Colonic mucosa (tissue), 4 donors: ENCODE data around the gene SLC2A4RG. TPM values are rescaled to one million over a fixed set of nuclear protein-coding genes. Genes with fewer than 3 reads are reported as not detected.

Experiments
- DNase-seq: peaks from one replicate; pipeline ENCODE4 v3.0.0-alpha.2; 2020
- H3K27ac ChIP-seq: fragments of 200-600 bp; one replicate; pipeline ENCODE4 v1.8.0; 2021
- H3K27me3 ChIP-seq: fragments of 200-600 bp; one replicate; pipeline ENCODE4 v1.8.0; 2021
- H3K36me3 ChIP-seq: fragments of 200-600 bp; one replicate; pipeline ENCODE4 v1.8.0; 2021
- H3K4me1 ChIP-seq: fragments of 200-600 bp; one replicate; pipeline ENCODE4 v1.8.0; 2021; ENCODE audit warnings: mild to moderate bottlenecking
- H3K4me3 ChIP-seq: fragments of 200-600 bp; one replicate; pipeline ENCODE4 v1.8.0; 2021
- H3K9ac ChIP-seq, 2 donors: one replicate each; pipeline ENCODE4 v1.7.0; 2013; ENCODE audit warnings: control low read depth in 2 of 2, low read depth in 2 of 2, low read length in 2 of 2
- H3K9me3 ChIP-seq: fragments of 200-600 bp; one replicate; pipeline ENCODE4 v1.8.0; 2021
- CTCF ChIP-seq: fragments of 200-600 bp; IDR thresholded peaks from one replicate; pipeline ENCODE4 v1.8.0; 2022; ENCODE audit warnings: antibody characterized with exemption, mild to moderate bottlenecking
- intact Hi-C: fragments of 100-400 bp; cut with DNase I; formaldehyde crosslinking; loops from one replicate; pipeline ENCODE4 v1.14.1; 2022
- total RNA-seq, 2 donors: library from RNA; stranded (reverse); fragmentation: NEBNext Ultra II Directional in 1 of 2; extraction: Animal tissue kit (Norgen Biotek cat#: 25700) in 1 of 2; gene quantifications; one replicate each; pipeline ENCODE4 v1.2.1, GENCODE V29; 2021
- donor health status: healthy.
- donor health status: DM: no; HTN: no; CAD: no.
- donor health status: DM: no; HTN: no; CAD: no.

The SLC2A4RG gene
- total RNA-seq, 2 donors from 2014 or later: 44.3 to 75.3 TPM

- Histone ChIP-seq H3K9me3 (no peaks in the 10 kb centered on the region), H3K27ac (no peak overlapping the region), H3K9ac (no peak overlapping the region), H3K27me3 (no peaks in the 10 kb centered on the region), H3K4me1 (no peaks in the 10 kb centered on the region), H3K4me3 (no peak overlapping the region), H3K36me3 (no peaks in the 10 kb centered on the region)
- no peak for DNase-seq
- TF ChIP-seq CTCF: no peak
- intact Hi-C loops: loop anchor here (10.0 kb wide), 1 partner anchor 191 kb away; the partner anchor contains the start of gene SAMD10
These were observed 44.4 kb downstream of the SLC2A4RG start for GRCh38 chr20:63783970-63784369.

GRCh38 chr20:63785691-63786131 is 46.1 kb downstream of the SLC2A4RG start:
- intact Hi-C loops: loop anchor here (5.0 to 10.0 kb wide), 2 partner anchors 77 to 189 kb away; partner anchors contain the start of genes ABHD16B and SAMD10
- H3K9me3 ChIP-seq: no peaks in the 10 kb centered on the region
- H3K4me1 ChIP-seq: no peaks in the 10 kb centered on the region
- no peaks in the 10 kb centered on the region for H3K27me3 ChIP-seq
- no peaks in the 10 kb centered on the region for H3K36me3 ChIP-seq
- H3K27ac ChIP-seq: no peak overlapping the region
- no peak for TF ChIP-seq CTCF
- no peak for DNase-seq
- no peak overlapping the region for H3K9ac ChIP-seq
- H3K4me3 ChIP-seq: no peak overlapping the region

DNA sequence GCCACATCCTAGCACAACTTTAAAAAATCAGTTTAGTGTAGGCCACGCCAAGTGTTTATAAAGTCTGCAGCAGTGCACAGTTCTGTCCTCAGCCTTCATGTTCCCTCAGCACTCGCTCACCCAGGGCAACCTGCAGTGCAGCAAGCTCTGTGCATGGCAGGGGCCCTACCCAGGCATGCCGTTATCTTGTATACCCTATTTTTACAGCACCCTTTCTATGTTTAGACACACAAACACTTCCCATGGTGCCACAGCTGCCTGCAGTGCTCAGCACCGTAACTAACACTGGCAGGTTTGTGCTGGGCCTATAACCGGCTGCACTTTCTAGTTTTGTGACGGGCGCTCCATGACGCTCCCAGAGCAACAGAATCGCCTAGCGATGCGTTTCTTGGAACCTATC is 47.7 kb downstream of the SLC2A4RG start:
- H3K27me3 ChIP-seq: no peaks in the 10 kb centered on the region
- H3K9ac ChIP-seq: no peak overlapping the region
- intact Hi-C loops: loop anchor here (5.0 to 10.0 kb wide), 2 partner anchors 75 to 187 kb away; partner anchors contain the start of genes ABHD16B and SAMD10
- no peak overlapping the region for H3K4me3 ChIP-seq
- TF ChIP-seq CTCF: no peak
- H3K9me3 ChIP-seq: no peaks in the 10 kb centered on the region
- no peak overlapping the region for H3K27ac ChIP-seq
- DNase-seq: no peak
- H3K4me1 ChIP-seq: no peaks in the 10 kb centered on the region
- no peaks in the 10 kb centered on the region for H3K36me3 ChIP-seq

DNA sequence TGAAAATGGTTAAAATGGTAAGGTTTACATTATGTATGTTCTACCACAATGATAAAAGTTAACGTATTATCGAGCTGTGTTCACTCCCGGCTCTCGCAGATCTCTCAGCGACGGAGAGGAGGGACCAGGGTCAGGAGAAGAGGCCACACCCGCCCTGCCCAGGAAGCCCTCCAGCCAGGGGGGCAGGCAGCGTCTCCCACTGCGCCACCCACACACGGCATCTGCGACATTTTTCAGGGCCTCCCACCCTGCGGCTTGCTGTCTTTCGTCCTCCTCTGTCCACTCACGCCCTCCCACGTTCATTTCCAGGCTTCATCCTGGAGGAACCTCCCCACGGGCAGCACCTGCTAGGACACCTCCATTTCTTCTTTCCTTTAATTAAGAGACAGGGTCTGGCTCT is 48.2 kb downstream of the SLC2A4RG start:
- no peak overlapping the region for H3K27ac ChIP-seq

GRCh38 chr20:63789836-63790571 is 50.4 kb downstream of the SLC2A4RG start:
- intact Hi-C loops: loop anchor here (5.0 to 10.0 kb wide), 3 partner anchors 72 to 185 kb away; partner anchors contain the start of genes ABHD16B, ARFRP1, SAMD10 and ZGPAT
- DNase-seq: no peak
- H3K9me3 ChIP-seq: no peaks in the 10 kb centered on the region

More for the DNA sequence above, 48.2 kb downstream of the SLC2A4RG start:
- Histone ChIP-seq H3K36me3 (no peaks in the 10 kb centered on the region), H3K4me1 (no peaks in the 10 kb centered on the region), H3K9me3 (no peaks in the 10 kb centered on the region), H3K27me3 (no peaks in the 10 kb centered on the region), H3K9ac (no peak overlapping the region), H3K4me3 (no peak overlapping the region)
- intact Hi-C loops: loop anchor here (5.0 to 10.0 kb wide), 2 partner anchors 75 to 187 kb away; partner anchors contain the start of genes ABHD16B and SAMD10
- TF ChIP-seq CTCF: no peak
- no peak for DNase-seq

More at GRCh38 chr20:63789836-63790571, 50.4 kb downstream of the SLC2A4RG start:
- Histone ChIP-seq H3K9ac (no peak overlapping the region), H3K27me3 (no peaks in the 10 kb centered on the region), H3K27ac (no peak overlapping the region), H3K4me3 (no peak overlapping the region), H3K4me1 (no peaks in the 10 kb centered on the region), H3K36me3 (no peaks in the 10 kb centered on the region)
- no peak for TF ChIP-seq CTCF
